Medulla oblongata (tissue), 1 donor: ENCODE measurements around the gene MYCBP.

Experiments
- DNase-seq: peaks from one replicate; pipeline ENCODE4 v3.0.0-alpha.2; 2015; ENCODE audit errors: extremely low spot score

MYCBP gene

GRCh38 chr1:38820860-38821259, 52.3 kb downstream of the MYCBP start:
- no peak for DNase-seq

GRCh38 chr1:38819516-38819915, 53.6 kb downstream of the MYCBP start:
- no peak for DNase-seq

GRCh38 chr1:38819040-38819439, 54.1 kb downstream of the MYCBP start:
- DNase-seq = no peak

- DNase-seq = no peak
Measured at GRCh38 chr1:38818175-38818976, 54.8 kb downstream of the MYCBP start.

- no peak for DNase-seq
Measured at GRCh38 chr1:38817267-38818174, 55.6 kb downstream of the MYCBP start.

GRCh38 chr1:38815903-38816627, 57.1 kb downstream of the MYCBP start:
- DNase-seq = no peak

- no peak for DNase-seq
Measured at GRCh38 chr1:38814984-38815464, 58.1 kb downstream of the MYCBP start.

- no peak for DNase-seq
Measured at GRCh38 chr1:38814444-38814983, 58.6 kb downstream of the MYCBP start.

GRCh38 chr1:38812981-38813380, 60.2 kb downstream of the MYCBP start:
- no peak for DNase-seq
